ENCODE data around the gene HHATL. TPM values are rescaled to one million over a fixed set of nuclear protein-coding genes. Genes with fewer than 3 reads are reported as not detected.

HHATL gene
- total RNA-seq, 1 donor from 2014 or later, result not detected

GRCh38 chr3:42647821-42648459 is 54.7 kb downstream of the HHATL start:
- H3K36me3 Mint-ChIP-seq (ENCODE audit: low read depth), result peaks cover 26% of the 10 kb centered on the region
- no peaks in the 10 kb centered on the region for H3K27me3 Mint-ChIP-seq (ENCODE audit: low read depth)
- H3K9me3 Mint-ChIP-seq (ENCODE audit: low read depth), result no peaks in the 10 kb centered on the region
- no peak overlapping the region for H3K4me3 Mint-ChIP-seq (ENCODE audit: unreplicated experiment)
- TF ChIP-seq, protein P1, sequence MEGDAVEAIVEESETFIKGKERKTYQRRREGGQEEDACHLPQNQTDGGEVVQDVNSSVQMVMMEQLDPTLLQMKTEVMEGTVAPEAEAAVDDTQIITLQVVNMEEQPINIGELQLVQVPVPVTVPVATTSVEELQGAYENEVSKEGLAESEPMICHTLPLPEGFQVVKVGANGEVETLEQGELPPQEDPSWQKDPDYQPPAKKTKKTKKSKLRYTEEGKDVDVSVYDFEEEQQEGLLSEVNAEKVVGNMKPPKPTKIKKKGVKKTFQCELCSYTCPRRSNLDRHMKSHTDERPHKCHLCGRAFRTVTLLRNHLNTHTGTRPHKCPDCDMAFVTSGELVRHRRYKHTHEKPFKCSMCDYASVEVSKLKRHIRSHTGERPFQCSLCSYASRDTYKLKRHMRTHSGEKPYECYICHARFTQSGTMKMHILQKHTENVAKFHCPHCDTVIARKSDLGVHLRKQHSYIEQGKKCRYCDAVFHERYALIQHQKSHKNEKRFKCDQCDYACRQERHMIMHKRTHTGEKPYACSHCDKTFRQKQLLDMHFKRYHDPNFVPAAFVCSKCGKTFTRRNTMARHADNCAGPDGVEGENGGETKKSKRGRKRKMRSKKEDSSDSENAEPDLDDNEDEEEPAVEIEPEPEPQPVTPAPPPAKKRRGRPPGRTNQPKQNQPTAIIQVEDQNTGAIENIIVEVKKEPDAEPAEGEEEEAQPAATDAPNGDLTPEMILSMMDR (IDR thresholded peaks at IDR 0.05), result no peak
- no peak for DNase-seq (ENCODE audit: low spot score)
- H3K27ac Mint-ChIP-seq (ENCODE audit: unreplicated experiment), result peak overlapping the region; percentile 46
- peaks cover 46% of the 10 kb centered on the region for H3K4me1 Mint-ChIP-seq (ENCODE audit: low read depth)

Other genes with a start within 250 kb of the HHATL start
- 5.8 to 17.0 TPM (median 6.1 TPM) in 3 replicates for gene VIPR1, start 200.2 kb downstream of the HHATL start, total RNA-seq
- 49.8 to 55.8 TPM (median 55.0 TPM) in 3 replicates for gene SEC22C, start 120.8 kb downstream of the HHATL start, total RNA-seq
- 13.5 to 18.5 TPM (median 14.5 TPM) in 3 replicates for gene SS18L2, start 111.9 kb downstream of the HHATL start, total RNA-seq
- gene NKTR, start 102.1 kb downstream of the HHATL start, total RNA-seq, result 49.7 to 71.5 TPM (median 50.0 TPM) in 3 replicates
- 38.8 to 44.4 TPM (median 40.0 TPM) in 3 replicates for gene ZBTB47, start 49.1 kb downstream of the HHATL start, total RNA-seq
- gene KLHL40, start 17.3 kb downstream of the HHATL start, total RNA-seq, result not detected in 3 replicates
- 0.40 to 0.77 TPM in 2 of 3 replicates, not detected in the other for gene CCDC13, start 70.5 kb upstream of the HHATL start, total RNA-seq
- gene HIGD1A, start 101.7 kb upstream of the HHATL start, total RNA-seq, result 78.6 to 89.7 TPM (median 78.7 TPM) in 3 replicates
- 0.41 to 1.2 TPM (median 1.0 TPM) in 3 replicates for gene ACKR2, start 106.6 kb upstream of the HHATL start, total RNA-seq
- gene CYP8B1, start 173.1 kb upstream of the HHATL start, total RNA-seq, result not detected in 3 replicates
- gene ZNF662, start 203.3 kb upstream of the HHATL start, total RNA-seq, result not detected in 3 replicates